NCI-H524 treated with DMSO at 0.1 percent for 48 hours (cell line): ENCODE measurements around the gene STX1B.
A peak's percentile ranks its signal among the peaks of the same experiment; 100 is the strongest.

Source experiments
- DNase-seq: peaks from one replicate; lab custom pipeline; 2025; lab: John Stamatoyannopoulos, UW

The STX1B gene

GRCh38 chr16:30979170-30980022 lies 31.0 kb downstream of the STX1B start:
- DNase-seq: no peak

- DNase-seq: no peak
Measured at GRCh38 chr16:30977502-30977901, 32.9 kb downstream of the STX1B start.

- DNase-seq: no peak
Measured at GRCh38 chr16:30976486-30976885, 34.0 kb downstream of the STX1B start.

- DNase-seq: no peak
Measured at GRCh38 chr16:30974348-30974747, 36.1 kb downstream of the STX1B start.

- no peak for DNase-seq
Measured at GRCh38 chr16:30972872-30973271, 37.6 kb downstream of the STX1B start.

GRCh38 chr16:30971298-30971697 lies 39.1 kb downstream of the STX1B start:
- DNase-seq: no peak

- DNase-seq: no peak
Measured at GRCh38 chr16:30969246-30969842, 41.1 kb downstream of the STX1B start.

GRCh38 chr16:30967795-30968194 lies 42.6 kb downstream of the STX1B start:
- DNase-seq: no peak

- DNase-seq: no peak
Measured at GRCh38 chr16:30966033-30966619, 44.3 kb downstream of the STX1B start.

GRCh38 chr16:30965436-30965835 lies 45.0 kb downstream of the STX1B start:
- DNase-seq: no peak

GRCh38 chr16:30964574-30965226 lies 45.7 kb downstream of the STX1B start:
- DNase-seq: no peak

- no peak for DNase-seq
Measured at GRCh38 chr16:30963925-30964511, 46.4 kb downstream of the STX1B start.

GRCh38 chr16:30961384-30961783 lies 49.1 kb downstream of the STX1B start:
- no peak for DNase-seq

- DNase-seq: no peak
Measured at GRCh38 chr16:30958175-30959079, 52.0 kb downstream of the STX1B start.

- DNase-seq: peak; percentile 81
Measured at GRCh38 chr16:30957456-30958174, 52.8 kb downstream of the STX1B start, which contains the start of gene SETD1A. SETD1A (plus strand) TSS chr16:30957754; CDS start chr16:30958732, 978 bp downstream.

- DNase-seq: peak; percentile 46
Measured at GRCh38 chr16:30956601-30957455, 53.6 kb downstream of the STX1B start.

- no peak for DNase-seq
Measured at GRCh38 chr16:30954993-30955392, 55.4 kb downstream of the STX1B start.

GRCh38 chr16:30953511-30954124 lies 56.8 kb downstream of the STX1B start:
- DNase-seq: peak; percentile 32

GRCh38 chr16:30953111-30953510 lies 57.3 kb downstream of the STX1B start:
- DNase-seq: no peak
